ENCODE results near the gene SNTA1.
A peak's percentile ranks its signal among the peaks of the same experiment; 100 is the strongest.

The SNTA1 gene

DNA sequence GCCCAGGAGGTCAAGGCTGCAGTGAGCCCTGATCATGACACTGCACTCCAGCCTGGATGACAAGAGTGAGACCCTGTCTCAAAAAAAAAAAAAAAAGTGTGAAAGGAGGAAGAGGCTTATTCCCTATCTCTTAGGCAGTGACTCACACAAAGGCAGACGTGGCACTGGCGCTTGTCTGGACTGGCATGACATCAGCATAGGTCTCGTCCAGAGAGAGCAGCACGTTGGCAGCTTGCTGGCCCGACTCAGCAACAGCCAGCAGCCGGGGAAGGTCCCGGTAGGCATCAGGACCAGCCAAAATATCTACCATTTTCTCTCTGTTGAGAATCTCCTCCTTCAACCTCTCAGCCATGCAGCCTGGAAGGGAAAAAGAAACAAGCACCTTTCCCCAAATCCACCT lies 56.4 kb downstream of the SNTA1 start:
- H3K9me3 ChIP-seq (ENCODE audit: insufficient read depth, low read depth, low read length), result no peaks in the 10 kb centered on the region
- no peak overlapping the region for H3K4me2 ChIP-seq (ENCODE audit: low read length)
- H3K9ac ChIP-seq (ENCODE audit: low read length), result no peak overlapping the region
- no peak overlapping the region for H3K18ac ChIP-seq (ENCODE audit: low read length)
- H2BK120ac ChIP-seq (ENCODE audit: insufficient read depth, low read length, poor library complexity), result no peak overlapping the region
- H3K4ac ChIP-seq (ENCODE audit: low read depth, low read length), result no peak overlapping the region
- no peak overlapping the region for H2AFZ ChIP-seq (ENCODE audit: insufficient read depth, low read length, poor library complexity)
- H3K36me3 ChIP-seq (ENCODE audit: control insufficient read depth in 1 of 2, insufficient read depth in 2 of 2, low read length in 2 of 2), result peaks cover 30 to 33% of the 10 kb centered on the region in 2 experiments
- H3K4me1 ChIP-seq (ENCODE audit: control insufficient read depth in 1 of 2, insufficient read depth in 2 of 2, low read length in 2 of 2), result no peaks in the 10 kb centered on the region
- DNase-seq, result peak in 1 of 2 donors; percentile 15
- no peak overlapping the region for H4K12ac ChIP-seq (ENCODE audit: low read depth, low read length)
- H2BK5ac ChIP-seq (ENCODE audit: low read depth, low read length, poor library complexity), result no peak overlapping the region
- H3K4me3 ChIP-seq (ENCODE audit: low read depth, low read length), result no peak overlapping the region
- H3K27ac ChIP-seq (ENCODE audit: low read depth, low read length), result no peak overlapping the region
- H4K91ac ChIP-seq (ENCODE audit: low read depth, low read length), result no peak overlapping the region
- no peak overlapping the region for H3K23ac ChIP-seq (ENCODE audit: low read length)
- no peaks in the 10 kb centered on the region for H3K79me2 ChIP-seq (ENCODE audit: control insufficient read depth, insufficient read depth, low read length, poor library complexity)
- no peak overlapping the region for H2AK5ac ChIP-seq (ENCODE audit: low read length)
- H4K8ac ChIP-seq (ENCODE audit: low read depth, low read length), result no peak overlapping the region
- no peak overlapping the region for H3K14ac ChIP-seq (ENCODE audit: low read length)
- no peak overlapping the region for H2BK12ac ChIP-seq (ENCODE audit: low read length)
- no peaks in the 10 kb centered on the region for H3K79me1 ChIP-seq (ENCODE audit: low read length)
- no CpG with 5 or more reads among the region's 7 CpGs for whole genome bisulfite sequencing (ENCODE audit: extremely low coverage, insufficient coverage, insufficient read length)
- no peaks in the 10 kb centered on the region for H3K27me3 ChIP-seq (ENCODE audit: insufficient read depth, low read length)

DNA sequence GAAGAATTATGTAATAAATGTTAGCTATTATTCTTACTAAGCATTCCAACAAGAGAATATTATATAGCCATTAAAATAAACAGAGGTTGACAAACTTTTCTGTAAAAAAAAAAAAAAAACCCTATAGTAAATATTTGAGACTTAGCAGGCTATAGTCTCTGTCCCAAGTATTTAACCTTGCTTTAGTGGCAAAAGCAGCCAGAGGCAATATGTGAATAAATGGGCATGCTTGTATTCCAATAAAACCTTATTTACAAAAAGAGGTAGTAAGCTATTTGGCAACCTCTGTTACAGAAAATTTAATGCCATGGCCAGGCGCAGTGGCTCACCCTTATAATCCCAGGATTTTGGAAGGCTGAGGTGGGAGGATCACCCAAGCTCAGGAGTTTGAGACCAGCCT lies 56.9 kb downstream of the SNTA1 start:
- Histone ChIP-seq H3K79me1 (ENCODE audit: low read length) (no peaks in the 10 kb centered on the region), H4K8ac (ENCODE audit: low read depth, low read length) (no peak overlapping the region), H3K4me3 (ENCODE audit: low read depth, low read length) (no peak overlapping the region), H4K91ac (ENCODE audit: low read depth, low read length) (no peak overlapping the region), H2AK5ac (ENCODE audit: low read length) (no peak overlapping the region), H3K23ac (ENCODE audit: low read length) (no peak overlapping the region), H2BK12ac (ENCODE audit: low read length) (no peak overlapping the region), H3K36me3 (ENCODE audit: control insufficient read depth in 1 of 2, insufficient read depth in 2 of 2, low read length in 2 of 2) (peaks cover 32 to 35% of the 10 kb centered on the region in 2 experiments), H3K27me3 (ENCODE audit: insufficient read depth, low read length) (no peaks in the 10 kb centered on the region), H3K79me2 (ENCODE audit: control insufficient read depth, insufficient read depth, low read length, poor library complexity) (no peaks in the 10 kb centered on the region), H3K27ac (ENCODE audit: low read depth, low read length) (no peak overlapping the region), H2BK120ac (ENCODE audit: insufficient read depth, low read length, poor library complexity) (no peak overlapping the region), H2BK5ac (ENCODE audit: low read depth, low read length, poor library complexity) (no peak overlapping the region), H3K4me1 (ENCODE audit: control insufficient read depth in 1 of 2, insufficient read depth in 2 of 2, low read length in 2 of 2) (no peaks in the 10 kb centered on the region), H3K9ac (ENCODE audit: low read length) (no peak overlapping the region), H3K14ac (ENCODE audit: low read length) (no peak overlapping the region), H4K12ac (ENCODE audit: low read depth, low read length) (no peak overlapping the region), H2AFZ (ENCODE audit: insufficient read depth, low read length, poor library complexity) (no peak overlapping the region), H3K4ac (ENCODE audit: low read depth, low read length) (no peak overlapping the region), H3K9me3 (ENCODE audit: insufficient read depth, low read depth, low read length) (no peaks in the 10 kb centered on the region), H3K4me2 (ENCODE audit: low read length) (no peak overlapping the region), H3K18ac (ENCODE audit: low read length) (no peak overlapping the region)
- no CpG with 5 or more reads among the region's 1 CpG for WGBS (ENCODE audit: extremely low coverage, insufficient coverage, insufficient read length)
- no peak for DNase-seq

DNA sequence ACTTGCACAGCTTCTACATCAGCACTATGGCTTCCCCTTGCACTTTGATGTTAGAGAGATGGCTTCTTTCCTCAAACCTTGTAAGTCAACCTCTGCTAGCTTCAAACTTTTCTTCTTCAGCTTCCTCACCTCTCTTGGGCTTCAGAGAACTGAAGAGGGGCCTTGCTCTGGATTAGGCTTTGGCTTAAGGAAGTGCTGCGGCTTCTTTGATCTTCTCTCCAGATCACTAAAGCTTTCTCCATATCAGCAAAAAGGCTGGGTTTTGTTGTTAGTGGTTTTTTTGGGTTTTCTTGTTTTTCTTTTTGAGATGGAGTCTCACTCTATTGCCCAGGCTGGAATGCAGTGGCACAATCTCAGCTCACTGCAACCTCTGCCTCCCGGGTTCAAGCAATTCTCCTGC lies 66.2 kb downstream of the SNTA1 start:
- Histone ChIP-seq H3K14ac (ENCODE audit: low read length) (no peak overlapping the region), H3K4me3 (ENCODE audit: low read depth, low read length) (no peak overlapping the region), H3K4me2 (ENCODE audit: low read length) (no peak overlapping the region), H3K9ac (ENCODE audit: low read length) (no peak overlapping the region), H3K36me3 (ENCODE audit: control insufficient read depth in 1 of 2, insufficient read depth in 2 of 2, low read length in 2 of 2) (peaks cover 25 to 29% of the 10 kb centered on the region in 2 experiments), H2BK120ac (ENCODE audit: insufficient read depth, low read length, poor library complexity) (no peak overlapping the region), H4K8ac (ENCODE audit: low read depth, low read length) (no peak overlapping the region), H2AFZ (ENCODE audit: insufficient read depth, low read length, poor library complexity) (no peak overlapping the region), H3K4me1 (ENCODE audit: control insufficient read depth in 1 of 2, insufficient read depth in 2 of 2, low read length in 2 of 2) (no peaks in the 10 kb centered on the region), H3K4ac (ENCODE audit: low read depth, low read length) (no peak overlapping the region), H4K12ac (ENCODE audit: low read depth, low read length) (no peak overlapping the region), H3K27ac (ENCODE audit: low read depth, low read length) (no peak overlapping the region), H2BK5ac (ENCODE audit: low read depth, low read length, poor library complexity) (no peak overlapping the region), H4K91ac (ENCODE audit: low read depth, low read length) (no peak overlapping the region), H3K79me1 (ENCODE audit: low read length) (no peaks in the 10 kb centered on the region), H3K18ac (ENCODE audit: low read length) (no peak overlapping the region), H2AK5ac (ENCODE audit: low read length) (no peak overlapping the region), H3K79me2 (ENCODE audit: control insufficient read depth, insufficient read depth, low read length, poor library complexity) (no peaks in the 10 kb centered on the region), H3K23ac (ENCODE audit: low read length) (no peak overlapping the region), H3K9me3 (ENCODE audit: insufficient read depth, low read depth, low read length) (no peaks in the 10 kb centered on the region), H3K27me3 (ENCODE audit: insufficient read depth, low read length) (no peaks in the 10 kb centered on the region), H2BK12ac (ENCODE audit: low read length) (no peak overlapping the region)
- no CpG with 5 or more reads among the region's 2 CpGs for WGBS (ENCODE audit: extremely low coverage, insufficient coverage, insufficient read length)
- DNase-seq, result no peak

DNA sequence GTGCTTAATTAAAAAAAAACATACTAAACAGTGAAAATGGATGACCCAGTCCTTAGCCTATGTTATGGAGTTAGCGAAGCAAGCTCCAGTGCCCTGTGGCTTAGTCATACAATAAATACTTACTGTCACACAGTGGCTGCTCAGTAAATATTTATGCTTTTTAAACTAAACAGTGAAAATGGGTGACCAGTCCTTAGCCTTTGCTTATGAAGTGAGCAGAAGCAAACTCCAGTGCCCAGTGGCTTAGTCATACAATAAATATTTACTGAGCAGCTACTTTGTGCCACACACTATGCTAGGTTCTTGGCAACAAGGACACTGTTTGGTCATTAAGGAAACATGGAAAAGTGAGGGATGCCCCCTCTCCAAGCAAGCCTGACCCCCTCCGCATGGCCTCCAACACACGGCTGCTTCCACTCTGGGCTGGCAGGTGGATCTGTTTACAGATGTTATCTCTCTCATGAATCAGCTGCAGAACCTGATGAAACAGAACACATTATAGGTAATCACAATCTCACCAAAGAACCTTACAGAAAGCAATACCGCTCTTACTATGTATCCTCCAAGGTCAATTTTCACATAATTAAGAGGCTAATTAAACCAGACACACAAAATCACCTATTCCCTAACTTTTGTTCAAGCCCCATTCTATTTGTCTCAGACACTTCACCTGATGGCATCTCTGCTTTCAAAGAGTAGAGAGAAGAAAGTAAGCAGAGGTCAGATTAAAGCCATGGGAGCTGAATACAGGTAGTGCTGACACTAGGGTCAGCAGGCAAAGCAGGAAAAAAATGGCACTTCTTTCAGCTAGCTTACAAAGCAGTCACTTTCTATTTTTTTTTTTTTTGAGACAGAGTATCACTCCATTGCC lies 69.6 kb downstream of the SNTA1 start:
- Histone ChIP-seq H3K9me3 (ENCODE audit: insufficient read depth, low read depth, low read length) (no peaks in the 10 kb centered on the region), H3K4me1 (ENCODE audit: control insufficient read depth in 1 of 2, insufficient read depth in 2 of 2, low read length in 2 of 2) (no peaks in the 10 kb centered on the region), H3K79me2 (ENCODE audit: control insufficient read depth, insufficient read depth, low read length, poor library complexity) (no peaks in the 10 kb centered on the region), H4K8ac (ENCODE audit: low read depth, low read length) (no peak overlapping the region), H3K27me3 (ENCODE audit: insufficient read depth, low read length) (no peaks in the 10 kb centered on the region), H3K36me3 (ENCODE audit: control insufficient read depth in 1 of 2, insufficient read depth in 2 of 2, low read length in 2 of 2) (peaks cover 19 to 35% of the 10 kb centered on the region in 2 experiments), H3K23ac (ENCODE audit: low read length) (no peak overlapping the region), H4K91ac (ENCODE audit: low read depth, low read length) (no peak overlapping the region), H3K14ac (ENCODE audit: low read length) (no peak overlapping the region), H2BK120ac (ENCODE audit: insufficient read depth, low read length, poor library complexity) (no peak overlapping the region), H3K18ac (ENCODE audit: low read length) (no peak overlapping the region), H3K79me1 (ENCODE audit: low read length) (no peaks in the 10 kb centered on the region), H2BK12ac (ENCODE audit: low read length) (no peak overlapping the region), H2BK5ac (ENCODE audit: low read depth, low read length, poor library complexity) (no peak overlapping the region), H3K27ac (ENCODE audit: low read depth, low read length) (no peak overlapping the region), H2AFZ (ENCODE audit: insufficient read depth, low read length, poor library complexity) (no peak overlapping the region), H4K12ac (ENCODE audit: low read depth, low read length) (no peak overlapping the region), H3K4ac (ENCODE audit: low read depth, low read length) (no peak overlapping the region), H2AK5ac (ENCODE audit: low read length) (no peak overlapping the region), H3K4me3 (ENCODE audit: low read depth, low read length) (no peak overlapping the region), H3K9ac (ENCODE audit: low read length) (no peak overlapping the region), H3K4me2 (ENCODE audit: low read length) (no peak overlapping the region)
- peak in 1 of 2 donors; percentile 14 for DNase-seq
- no CpG with 5 or more reads among the region's 4 CpGs for WGBS (ENCODE audit: extremely low coverage, insufficient coverage, insufficient read length)

Data from trophoblast cell (in vitro differentiated cells and primary cell).